Measurements from ENCODE around the gene FAM13C.

DNA sequence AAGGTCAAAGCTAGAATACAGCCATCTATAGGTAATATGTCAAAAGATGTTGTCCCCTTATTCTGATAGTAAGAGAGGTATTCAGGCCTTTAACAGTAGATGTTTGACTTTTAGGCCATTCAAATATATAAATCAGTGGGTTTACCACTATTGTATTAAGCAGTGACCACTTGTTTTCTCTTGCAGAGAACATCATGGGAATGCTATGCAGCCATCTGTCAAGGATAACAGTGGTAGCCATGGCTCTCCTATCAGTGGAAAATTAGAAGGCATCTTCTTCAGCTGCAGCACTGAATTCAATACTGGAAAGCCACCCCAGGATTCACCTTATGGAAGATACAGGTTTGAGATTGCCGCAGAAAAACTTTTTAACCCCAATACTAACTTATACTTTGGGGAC is 117.5 kb downstream of the FAM13C start:
- TF ChIP-seq POLR2A (IDR thresholded peaks at IDR 0.05), result no peak
- TF ChIP-seq, protein P1, sequence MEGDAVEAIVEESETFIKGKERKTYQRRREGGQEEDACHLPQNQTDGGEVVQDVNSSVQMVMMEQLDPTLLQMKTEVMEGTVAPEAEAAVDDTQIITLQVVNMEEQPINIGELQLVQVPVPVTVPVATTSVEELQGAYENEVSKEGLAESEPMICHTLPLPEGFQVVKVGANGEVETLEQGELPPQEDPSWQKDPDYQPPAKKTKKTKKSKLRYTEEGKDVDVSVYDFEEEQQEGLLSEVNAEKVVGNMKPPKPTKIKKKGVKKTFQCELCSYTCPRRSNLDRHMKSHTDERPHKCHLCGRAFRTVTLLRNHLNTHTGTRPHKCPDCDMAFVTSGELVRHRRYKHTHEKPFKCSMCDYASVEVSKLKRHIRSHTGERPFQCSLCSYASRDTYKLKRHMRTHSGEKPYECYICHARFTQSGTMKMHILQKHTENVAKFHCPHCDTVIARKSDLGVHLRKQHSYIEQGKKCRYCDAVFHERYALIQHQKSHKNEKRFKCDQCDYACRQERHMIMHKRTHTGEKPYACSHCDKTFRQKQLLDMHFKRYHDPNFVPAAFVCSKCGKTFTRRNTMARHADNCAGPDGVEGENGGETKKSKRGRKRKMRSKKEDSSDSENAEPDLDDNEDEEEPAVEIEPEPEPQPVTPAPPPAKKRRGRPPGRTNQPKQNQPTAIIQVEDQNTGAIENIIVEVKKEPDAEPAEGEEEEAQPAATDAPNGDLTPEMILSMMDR (IDR thresholded peaks at IDR 0.05), result no peak

All from vagina (tissue), 2 donors.